ENCODE results near the gene CCDC18. TPM values are rescaled to one million over a fixed set of nuclear protein-coding genes. Genes with fewer than 3 reads are reported as not detected.

Gene CCDC18
- total RNA-seq, 1 experiment from 2014 or later, result 23.0 TPM

DNA sequence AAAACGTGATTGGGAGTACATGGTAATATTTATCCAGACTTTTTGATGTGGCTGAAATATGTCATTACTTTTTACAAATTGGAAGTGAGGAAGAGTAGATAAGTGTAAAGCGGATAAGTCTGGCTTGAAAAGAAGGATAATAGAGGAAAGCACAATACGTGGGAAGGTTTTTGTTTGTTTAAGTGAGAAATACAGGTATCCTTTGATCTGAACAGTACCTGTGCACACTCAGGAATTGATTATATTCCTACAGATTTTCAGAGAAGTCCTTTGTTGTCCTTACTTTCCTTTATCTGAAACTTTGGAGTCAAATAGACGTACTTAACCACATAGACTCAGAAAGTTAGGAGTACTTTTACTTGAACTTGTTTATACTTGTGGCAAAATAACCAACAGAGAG is 20.2 kb downstream of the CCDC18 start (continued):
- TF ChIP-seq, protein P1, sequence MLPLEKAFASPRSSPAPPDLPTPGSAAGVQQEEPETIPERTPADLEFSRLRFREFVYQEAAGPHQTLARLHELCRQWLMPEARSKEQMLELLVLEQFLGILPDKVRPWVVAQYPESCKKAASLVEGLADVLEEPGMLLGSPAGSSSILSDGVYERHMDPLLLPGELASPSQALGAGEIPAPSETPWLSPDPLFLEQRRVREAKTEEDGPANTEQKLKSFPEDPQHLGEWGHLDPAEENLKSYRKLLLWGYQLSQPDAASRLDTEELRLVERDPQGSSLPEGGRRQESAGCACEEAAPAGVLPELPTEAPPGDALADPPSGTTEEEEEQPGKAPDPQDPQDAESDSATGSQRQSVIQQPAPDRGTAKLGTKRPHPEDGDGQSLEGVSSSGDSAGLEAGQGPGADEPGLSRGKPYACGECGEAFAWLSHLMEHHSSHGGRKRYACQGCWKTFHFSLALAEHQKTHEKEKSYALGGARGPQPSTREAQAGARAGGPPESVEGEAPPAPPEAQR (CRISPR knock-in tag; IDR thresholded peaks at IDR 0.05), result no peak
- TF ChIP-seq ZNF219 (CRISPR knock-in tag; IDR thresholded peaks at IDR 0.05; ENCODE audit: borderline replicate concordance) (no peak), MYBL2 (CRISPR knock-in tag; IDR thresholded peaks at IDR 0.05) (no peak), HMGA2 (CRISPR knock-in tag; IDR thresholded peaks at IDR 0.05) (no peak), SMAD4 (CRISPR knock-in tag; IDR thresholded peaks at IDR 0.05) (no peak), ELF4 (CRISPR knock-in tag; IDR thresholded peaks at IDR 0.05; ENCODE audit: low read depth) (no peak)
- TF ChIP-seq, protein P2, sequence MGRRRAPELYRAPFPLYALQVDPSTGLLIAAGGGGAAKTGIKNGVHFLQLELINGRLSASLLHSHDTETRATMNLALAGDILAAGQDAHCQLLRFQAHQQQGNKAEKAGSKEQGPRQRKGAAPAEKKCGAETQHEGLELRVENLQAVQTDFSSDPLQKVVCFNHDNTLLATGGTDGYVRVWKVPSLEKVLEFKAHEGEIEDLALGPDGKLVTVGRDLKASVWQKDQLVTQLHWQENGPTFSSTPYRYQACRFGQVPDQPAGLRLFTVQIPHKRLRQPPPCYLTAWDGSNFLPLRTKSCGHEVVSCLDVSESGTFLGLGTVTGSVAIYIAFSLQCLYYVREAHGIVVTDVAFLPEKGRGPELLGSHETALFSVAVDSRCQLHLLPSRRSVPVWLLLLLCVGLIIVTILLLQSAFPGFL (CRISPR knock-in tag; IDR thresholded peaks at IDR 0.05; ENCODE audit: borderline replicate concordance), result no peak
- TF ChIP-seq, protein P3, sequence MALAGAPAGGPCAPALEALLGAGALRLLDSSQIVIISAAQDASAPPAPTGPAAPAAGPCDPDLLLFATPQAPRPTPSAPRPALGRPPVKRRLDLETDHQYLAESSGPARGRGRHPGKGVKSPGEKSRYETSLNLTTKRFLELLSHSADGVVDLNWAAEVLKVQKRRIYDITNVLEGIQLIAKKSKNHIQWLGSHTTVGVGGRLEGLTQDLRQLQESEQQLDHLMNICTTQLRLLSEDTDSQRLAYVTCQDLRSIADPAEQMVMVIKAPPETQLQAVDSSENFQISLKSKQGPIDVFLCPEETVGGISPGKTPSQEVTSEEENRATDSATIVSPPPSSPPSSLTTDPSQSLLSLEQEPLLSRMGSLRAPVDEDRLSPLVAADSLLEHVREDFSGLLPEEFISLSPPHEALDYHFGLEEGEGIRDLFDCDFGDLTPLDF (CRISPR knock-in tag; IDR thresholded peaks at IDR 0.05), result no peak

DNA sequence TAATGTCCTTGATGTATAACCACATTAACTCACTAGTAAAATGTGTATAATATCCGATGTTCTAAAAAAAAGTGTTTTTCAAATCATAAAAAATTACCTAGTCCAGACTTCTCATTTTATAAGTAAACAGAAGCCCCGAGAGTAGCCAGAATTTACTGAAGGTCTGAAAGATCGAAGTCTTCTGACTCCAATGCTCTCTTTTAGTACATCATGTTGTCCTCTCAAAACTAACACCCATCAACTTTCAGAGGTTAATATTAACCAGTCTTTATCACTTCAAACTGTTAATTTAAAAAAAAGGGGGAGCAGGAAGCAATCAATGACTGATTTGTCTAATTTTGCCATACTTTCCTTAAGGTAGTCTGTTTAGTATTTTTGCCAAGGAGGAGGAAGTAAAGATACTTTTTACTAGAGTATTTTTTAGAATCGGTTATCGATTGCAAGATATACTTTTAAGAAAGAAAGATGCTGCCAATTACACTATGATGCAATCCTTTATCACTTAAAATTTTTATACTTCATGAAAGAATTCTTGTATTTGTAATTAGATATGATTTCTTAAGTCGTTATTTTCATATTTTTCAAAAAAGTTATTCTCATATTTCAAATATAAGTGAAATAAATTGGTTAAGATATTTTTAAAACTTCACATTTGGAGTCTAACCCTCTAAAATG is 25.5 kb downstream of the CCDC18 start:
- H3K4me3 Mint-ChIP-seq, result no peak overlapping the region
- POLR2A ChIA-PET, result interaction anchor here (0.5 kb wide), 1 partner anchor 16 kb away, joined by 4 read pairs; no protein-coding TSS in a partner anchor
- no peaks in the 10 kb centered on the region for H3K9me3 Mint-ChIP-seq
- H3K4me1 Mint-ChIP-seq, result no peaks in the 10 kb centered on the region
- H3K27ac Mint-ChIP-seq, result no peak overlapping the region
- CTCF ChIA-PET, result no interaction called here
- ATAC-seq, result no peak
- no peak for DNase-seq (ENCODE audit: low spot score)
- H3K36me3 Mint-ChIP-seq, result peaks cover 23% of the 10 kb centered on the region
- H3K27me3 Mint-ChIP-seq (ENCODE audit: low read depth), result no peaks in the 10 kb centered on the region
- TF ChIP-seq CREM (CRISPR knock-in tag; IDR thresholded peaks at IDR 0.05) (no peak), GTF2I (CRISPR knock-in tag; conservative IDR thresholded peaks at IDR 0.05) (no peak), NFE2L1 (CRISPR knock-in tag; IDR thresholded peaks at IDR 0.05) (no peak), MYBL2 (CRISPR knock-in tag; IDR thresholded peaks at IDR 0.05) (no peak), RELA (CRISPR knock-in tag; IDR thresholded peaks at IDR 0.05; ENCODE audit: borderline replicate concordance) (no peak), NR2C2 (CRISPR knock-in tag; IDR thresholded peaks at IDR 0.05) (no peak), ZNF423 (CRISPR knock-in tag; IDR thresholded peaks at IDR 0.05) (no peak), SMAD4 (CRISPR knock-in tag; IDR thresholded peaks at IDR 0.05) (no peak)
- TF ChIP-seq, protein P4, sequence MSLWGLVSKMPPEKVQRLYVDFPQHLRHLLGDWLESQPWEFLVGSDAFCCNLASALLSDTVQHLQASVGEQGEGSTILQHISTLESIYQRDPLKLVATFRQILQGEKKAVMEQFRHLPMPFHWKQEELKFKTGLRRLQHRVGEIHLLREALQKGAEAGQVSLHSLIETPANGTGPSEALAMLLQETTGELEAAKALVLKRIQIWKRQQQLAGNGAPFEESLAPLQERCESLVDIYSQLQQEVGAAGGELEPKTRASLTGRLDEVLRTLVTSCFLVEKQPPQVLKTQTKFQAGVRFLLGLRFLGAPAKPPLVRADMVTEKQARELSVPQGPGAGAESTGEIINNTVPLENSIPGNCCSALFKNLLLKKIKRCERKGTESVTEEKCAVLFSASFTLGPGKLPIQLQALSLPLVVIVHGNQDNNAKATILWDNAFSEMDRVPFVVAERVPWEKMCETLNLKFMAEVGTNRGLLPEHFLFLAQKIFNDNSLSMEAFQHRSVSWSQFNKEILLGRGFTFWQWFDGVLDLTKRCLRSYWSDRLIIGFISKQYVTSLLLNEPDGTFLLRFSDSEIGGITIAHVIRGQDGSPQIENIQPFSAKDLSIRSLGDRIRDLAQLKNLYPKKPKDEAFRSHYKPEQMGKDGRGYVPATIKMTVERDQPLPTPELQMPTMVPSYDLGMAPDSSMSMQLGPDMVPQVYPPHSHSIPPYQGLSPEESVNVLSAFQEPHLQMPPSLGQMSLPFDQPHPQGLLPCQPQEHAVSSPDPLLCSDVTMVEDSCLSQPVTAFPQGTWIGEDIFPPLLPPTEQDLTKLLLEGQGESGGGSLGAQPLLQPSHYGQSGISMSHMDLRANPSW (CRISPR knock-in tag; conservative IDR thresholded peaks at IDR 0.05; ENCODE audit: low read depth), result no peak
- TF ChIP-seq, protein P5, sequence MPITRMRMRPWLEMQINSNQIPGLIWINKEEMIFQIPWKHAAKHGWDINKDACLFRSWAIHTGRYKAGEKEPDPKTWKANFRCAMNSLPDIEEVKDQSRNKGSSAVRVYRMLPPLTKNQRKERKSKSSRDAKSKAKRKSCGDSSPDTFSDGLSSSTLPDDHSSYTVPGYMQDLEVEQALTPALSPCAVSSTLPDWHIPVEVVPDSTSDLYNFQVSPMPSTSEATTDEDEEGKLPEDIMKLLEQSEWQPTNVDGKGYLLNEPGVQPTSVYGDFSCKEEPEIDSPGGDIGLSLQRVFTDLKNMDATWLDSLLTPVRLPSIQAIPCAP (CRISPR knock-in tag; IDR thresholded peaks at IDR 0.05), result no peak
- TF ChIP-seq, protein P6, sequence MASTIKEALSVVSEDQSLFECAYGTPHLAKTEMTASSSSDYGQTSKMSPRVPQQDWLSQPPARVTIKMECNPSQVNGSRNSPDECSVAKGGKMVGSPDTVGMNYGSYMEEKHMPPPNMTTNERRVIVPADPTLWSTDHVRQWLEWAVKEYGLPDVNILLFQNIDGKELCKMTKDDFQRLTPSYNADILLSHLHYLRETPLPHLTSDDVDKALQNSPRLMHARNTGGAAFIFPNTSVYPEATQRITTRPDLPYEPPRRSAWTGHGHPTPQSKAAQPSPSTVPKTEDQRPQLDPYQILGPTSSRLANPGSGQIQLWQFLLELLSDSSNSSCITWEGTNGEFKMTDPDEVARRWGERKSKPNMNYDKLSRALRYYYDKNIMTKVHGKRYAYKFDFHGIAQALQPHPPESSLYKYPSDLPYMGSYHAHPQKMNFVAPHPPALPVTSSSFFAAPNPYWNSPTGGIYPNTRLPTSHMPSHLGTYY (CRISPR knock-in tag; IDR thresholded peaks at IDR 0.05), result no peak
- TF ChIP-seq, protein P7, sequence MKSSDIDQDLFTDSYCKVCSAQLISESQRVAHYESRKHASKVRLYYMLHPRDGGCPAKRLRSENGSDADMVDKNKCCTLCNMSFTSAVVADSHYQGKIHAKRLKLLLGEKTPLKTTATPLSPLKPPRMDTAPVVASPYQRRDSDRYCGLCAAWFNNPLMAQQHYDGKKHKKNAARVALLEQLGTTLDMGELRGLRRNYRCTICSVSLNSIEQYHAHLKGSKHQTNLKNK (CRISPR knock-in tag; IDR thresholded peaks at IDR 0.05), result no peak
- TF ChIP-seq, protein P8, sequence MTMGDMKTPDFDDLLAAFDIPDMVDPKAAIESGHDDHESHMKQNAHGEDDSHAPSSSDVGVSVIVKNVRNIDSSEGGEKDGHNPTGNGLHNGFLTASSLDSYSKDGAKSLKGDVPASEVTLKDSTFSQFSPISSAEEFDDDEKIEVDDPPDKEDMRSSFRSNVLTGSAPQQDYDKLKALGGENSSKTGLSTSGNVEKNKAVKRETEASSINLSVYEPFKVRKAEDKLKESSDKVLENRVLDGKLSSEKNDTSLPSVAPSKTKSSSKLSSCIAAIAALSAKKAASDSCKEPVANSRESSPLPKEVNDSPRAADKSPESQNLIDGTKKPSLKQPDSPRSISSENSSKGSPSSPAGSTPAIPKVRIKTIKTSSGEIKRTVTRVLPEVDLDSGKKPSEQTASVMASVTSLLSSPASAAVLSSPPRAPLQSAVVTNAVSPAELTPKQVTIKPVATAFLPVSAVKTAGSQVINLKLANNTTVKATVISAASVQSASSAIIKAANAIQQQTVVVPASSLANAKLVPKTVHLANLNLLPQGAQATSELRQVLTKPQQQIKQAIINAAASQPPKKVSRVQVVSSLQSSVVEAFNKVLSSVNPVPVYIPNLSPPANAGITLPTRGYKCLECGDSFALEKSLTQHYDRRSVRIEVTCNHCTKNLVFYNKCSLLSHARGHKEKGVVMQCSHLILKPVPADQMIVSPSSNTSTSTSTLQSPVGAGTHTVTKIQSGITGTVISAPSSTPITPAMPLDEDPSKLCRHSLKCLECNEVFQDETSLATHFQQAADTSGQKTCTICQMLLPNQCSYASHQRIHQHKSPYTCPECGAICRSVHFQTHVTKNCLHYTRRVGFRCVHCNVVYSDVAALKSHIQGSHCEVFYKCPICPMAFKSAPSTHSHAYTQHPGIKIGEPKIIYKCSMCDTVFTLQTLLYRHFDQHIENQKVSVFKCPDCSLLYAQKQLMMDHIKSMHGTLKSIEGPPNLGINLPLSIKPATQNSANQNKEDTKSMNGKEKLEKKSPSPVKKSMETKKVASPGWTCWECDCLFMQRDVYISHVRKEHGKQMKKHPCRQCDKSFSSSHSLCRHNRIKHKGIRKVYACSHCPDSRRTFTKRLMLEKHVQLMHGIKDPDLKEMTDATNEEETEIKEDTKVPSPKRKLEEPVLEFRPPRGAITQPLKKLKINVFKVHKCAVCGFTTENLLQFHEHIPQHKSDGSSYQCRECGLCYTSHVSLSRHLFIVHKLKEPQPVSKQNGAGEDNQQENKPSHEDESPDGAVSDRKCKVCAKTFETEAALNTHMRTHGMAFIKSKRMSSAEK (CRISPR knock-in tag; IDR thresholded peaks at IDR 0.05; ENCODE audit: borderline replicate concordance), result no peak
- TF ChIP-seq, protein P9, sequence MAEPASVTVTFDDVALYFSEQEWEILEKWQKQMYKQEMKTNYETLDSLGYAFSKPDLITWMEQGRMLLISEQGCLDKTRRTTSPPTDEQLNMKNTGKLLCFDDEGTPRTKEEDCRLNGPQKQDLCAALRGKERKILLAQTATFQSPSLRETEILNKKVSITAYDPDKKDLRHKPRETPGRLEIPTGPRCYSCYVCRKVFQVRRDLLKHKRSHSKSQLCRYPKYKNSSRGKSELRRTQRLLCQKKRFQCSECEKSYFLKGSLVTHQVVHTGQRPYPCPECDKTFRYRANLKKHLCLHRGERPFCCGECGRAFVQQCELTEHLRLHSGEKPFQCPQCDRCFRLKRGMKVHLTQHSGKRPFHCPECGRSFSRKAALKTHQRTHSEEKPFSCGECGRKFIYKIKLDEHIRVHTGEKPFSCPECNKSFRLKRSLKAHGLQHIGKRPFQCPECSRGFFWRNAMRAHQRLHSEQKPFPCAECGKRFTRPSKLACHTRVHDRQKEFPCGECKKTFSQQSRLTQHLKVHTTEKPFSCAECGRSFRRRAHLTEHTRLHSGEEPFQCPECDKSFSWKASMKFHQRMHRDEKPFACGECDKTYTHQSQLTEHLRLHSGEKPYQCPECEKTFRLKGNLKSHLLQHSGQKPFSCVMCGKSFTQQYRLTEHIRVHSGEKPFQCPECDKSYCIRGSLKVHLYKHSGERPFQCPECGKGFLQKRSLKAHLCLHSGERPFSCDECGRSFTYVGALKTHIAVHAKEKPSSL (CRISPR knock-in tag; conservative IDR thresholded peaks at IDR 0.05), result no peak

Data from WTC11 (cell line).